K562 (cell line): ENCODE data around the gene EXOC7. TPM values are rescaled to one million over a fixed set of nuclear protein-coding genes. Genes with fewer than 3 reads are reported as not detected.

Experiments
- CAMTA2 ChIP-seq: fragments of 250-450 bp; sonication (Bioruptor Pico); conservative IDR thresholded peaks from 2 replicates; pipeline ENCODE4 v1.5.1; 2022
- CCAR2 ChIP-seq: fragments of 200-400 bp; formaldehyde crosslinking; IDR thresholded peaks from 2 replicates; pipeline ENCODE4 v1.6.1; 2017; ENCODE audit warnings: mild to moderate bottlenecking, low read depth, low read length
- COPS2 ChIP-seq: fragments of 450-650 bp; conservative IDR thresholded peaks from 2 replicates; pipeline ENCODE4 v1.6.1; 2016; ENCODE audit warnings: mild to moderate bottlenecking, moderate library complexity
- IRF1 ChIP-seq: sonication (generic); formaldehyde crosslinking; IDR thresholded peaks from 2 replicates; pipeline ENCODE4 v1.8.0; 2022; ENCODE audit warnings: missing genetic modification reagents, mild to moderate bottlenecking, borderline replicate concordance
- L3MBTL2 ChIP-seq: fragments of 450-650 bp; IDR thresholded peaks from 2 replicates; pipeline ENCODE4 v1.6.1; 2016; ENCODE audit warnings: mild to moderate bottlenecking, moderate library complexity
- MTA3 ChIP-seq: fragments of 450-650 bp; formaldehyde crosslinking; IDR thresholded peaks from 2 replicates; pipeline ENCODE4 v1.6.1; 2017; ENCODE audit warnings: mild to moderate bottlenecking, borderline replicate concordance
- MYBL2 ChIP-seq, 2 experiments: fragments of 450-650 bp in 1 of 2; sonication (generic) in 1 of 2; formaldehyde crosslinking in 1 of 2; IDR thresholded peaks; 2 replicates each; pipeline versions ENCODE4 v1.6.1 to v1.8.1; 2017 to 2022; ENCODE audit warnings: borderline replicate concordance in 1 of 2, inconsistent platforms in 1 of 2, low read depth in 1 of 2, mild to moderate bottlenecking in 1 of 2, missing genetic modification reagents in 1 of 2, moderate library complexity in 1 of 2
- RBFOX2 ChIP-seq: fragments of 200-400 bp; formaldehyde crosslinking; IDR thresholded peaks from 2 replicates; pipeline ENCODE4 v1.6.1; 2017; ENCODE audit warnings: low read depth, mild to moderate bottlenecking, low read length, moderate library complexity
- TEAD4 ChIP-seq, 2 experiments: sonication (generic) in 1 of 2; formaldehyde crosslinking in 1 of 2; IDR thresholded peaks; 2 replicates each; pipeline versions ENCODE4 v1.6.1 to v1.8.0; 2012 to 2022; ENCODE audit warnings: borderline replicate concordance in 1 of 2, inconsistent platforms in 1 of 2, low read length in 1 of 2, mild to moderate bottlenecking in 1 of 2, missing genetic modification reagents in 1 of 2
- VEZF1 ChIP-seq: fragments of 200-800 bp; sonication (Bioruptor generic); IDR thresholded peaks from 2 replicates; pipeline ENCODE4 v1.6.1; 2017; ENCODE audit warnings: missing genetic modification characterization, missing compliant biosample characterization
- ZNF121 ChIP-seq: sonication (generic); formaldehyde crosslinking; conservative IDR thresholded peaks from 2 replicates; pipeline ENCODE4 v1.8.0; 2022; ENCODE audit warnings: missing genetic modification reagents
- ZNF184 ChIP-seq: sonication (generic); formaldehyde crosslinking; IDR thresholded peaks from 2 replicates; pipeline ENCODE4 v1.5.0; 2020; ENCODE audit warnings: missing genetic modification reagents
- ZNF282 ChIP-seq: sonication (generic); formaldehyde crosslinking; IDR thresholded peaks from 2 replicates; pipeline ENCODE4 v1.8.1; 2023; ENCODE audit warnings: missing genetic modification reagents
- ZNF695 ChIP-seq: fragments of 450-650 bp; formaldehyde crosslinking; IDR thresholded peaks from 2 replicates; pipeline ENCODE4 v1.4.0; 2020; ENCODE audit warnings: mild to moderate bottlenecking, moderate library complexity
- polyA plus RNA-seq, 8 experiments: library from polyadenylated mRNA; depleted of rRNA in 4 of 8; stranded (reverse) in 5 of 8; unstranded in 3 of 8; fragments of >200 nt; fragmentation: Nextera tagmentation in 2 of 8; fragmentation: Illumina TruSeq in 1 of 8; extraction: Ambion mirVana in 2 of 8; extraction: Trizol in 1 of 8; gene quantifications; 2 replicates each; pipeline versions ENCODE4 v1.2.1 to v1.2.3, GENCODE V29; 2011 to 2014; ENCODE audit warnings: inconsistent platforms in 1 of 8, missing spikeins in 1 of 8
- total RNA-seq, 7 experiments: library from RNA; depleted of rRNA in 6 of 7; stranded (reverse); fragments of >200 nt in 6 of 7; fragmentation: Illumina TruSeq in 2 of 7; extraction: Trizol in 2 of 7; gene quantifications; 2 replicates each; pipeline versions ENCODE4 v1.2.1 to v1.2.3, GENCODE V29; 2011 to 2021; ENCODE audit warnings: low replicate concordance in 1 of 7
- TF ChIP-seq, protein P1 (sequence below): fragments of 450-650 bp; formaldehyde crosslinking; IDR thresholded peaks from 2 replicates; pipeline ENCODE4 v1.4.0; 2020; ENCODE audit warnings: mild to moderate bottlenecking, moderate library complexity
- TF ChIP-seq, protein P2 (sequence below): IDR thresholded peaks from 2 replicates; pipeline ENCODE4 v1.6.1; 2014; ENCODE audit warnings: antibody characterized with exemption
- TF ChIP-seq, protein P3 (sequence below): fragments of 250-450 bp; sonication (Bioruptor Pico); IDR thresholded peaks from 2 replicates; pipeline ENCODE4 v1.5.0; 2021
- TF ChIP-seq, protein P4 (sequence below): fragments of 250-450 bp; sonication (Bioruptor Pico); IDR thresholded peaks from 2 replicates; pipeline ENCODE4 v1.8.0; 2021; ENCODE audit warnings: moderate library complexity, mild to moderate bottlenecking, inconsistent platforms

EXOC7 gene
- total and polyA plus RNA-seq, 9 of the 15 experiments (the other 6 are each of a cell fraction or from before 2014, with no cell fraction given), result 18.6 to 57.0 (median 35.0) TPM

GRCh38 chr17:76103274-76104139 is at the start of gene EXOC7 (continued):
- TF ChIP-seq, protein P1, sequence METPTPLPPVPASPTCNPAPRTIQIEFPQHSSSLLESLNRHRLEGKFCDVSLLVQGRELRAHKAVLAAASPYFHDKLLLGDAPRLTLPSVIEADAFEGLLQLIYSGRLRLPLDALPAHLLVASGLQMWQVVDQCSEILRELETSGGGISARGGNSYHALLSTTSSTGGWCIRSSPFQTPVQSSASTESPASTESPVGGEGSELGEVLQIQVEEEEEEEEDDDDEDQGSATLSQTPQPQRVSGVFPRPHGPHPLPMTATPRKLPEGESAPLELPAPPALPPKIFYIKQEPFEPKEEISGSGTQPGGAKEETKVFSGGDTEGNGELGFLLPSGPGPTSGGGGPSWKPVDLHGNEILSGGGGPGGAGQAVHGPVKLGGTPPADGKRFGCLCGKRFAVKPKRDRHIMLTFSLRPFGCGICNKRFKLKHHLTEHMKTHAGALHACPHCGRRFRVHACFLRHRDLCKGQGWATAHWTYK (CRISPR knock-in tag), result no peak
- TF ChIP-seq CAMTA2 (CRISPR knock-in tag) (no peak), ZNF184 (no peak), VEZF1 (CRISPR knock-in tag) (peak; percentile 81), ZNF695 (no peak), MTA3 (peak; percentile 65; the same call in 1 of the 2 replicates), L3MBTL2 (peak; percentile 79; the same call in 1 of the 2 replicates), RBFOX2 (peak; percentile 93), IRF1 (CRISPR knock-in tag) (no peak), ZNF121 (no peak), TEAD4 (IDR thresholded peaks at IDR 0.05; ENCODE audit: low read length) (peak; percentile 69), TEAD4 (CRISPR knock-in tag; IDR thresholded peaks at IDR 0.05; ENCODE audit: borderline replicate concordance) (no peak), COPS2 (no peak), ZNF282 (no peak), MYBL2 (IDR thresholded peaks at IDR 0.05; ENCODE audit: low read depth) (no peak), MYBL2 (CRISPR knock-in tag; IDR thresholded peaks at IDR 0.05; ENCODE audit: borderline replicate concordance) (no peak), CCAR2 (no peak)
- TF ChIP-seq, protein P2, sequence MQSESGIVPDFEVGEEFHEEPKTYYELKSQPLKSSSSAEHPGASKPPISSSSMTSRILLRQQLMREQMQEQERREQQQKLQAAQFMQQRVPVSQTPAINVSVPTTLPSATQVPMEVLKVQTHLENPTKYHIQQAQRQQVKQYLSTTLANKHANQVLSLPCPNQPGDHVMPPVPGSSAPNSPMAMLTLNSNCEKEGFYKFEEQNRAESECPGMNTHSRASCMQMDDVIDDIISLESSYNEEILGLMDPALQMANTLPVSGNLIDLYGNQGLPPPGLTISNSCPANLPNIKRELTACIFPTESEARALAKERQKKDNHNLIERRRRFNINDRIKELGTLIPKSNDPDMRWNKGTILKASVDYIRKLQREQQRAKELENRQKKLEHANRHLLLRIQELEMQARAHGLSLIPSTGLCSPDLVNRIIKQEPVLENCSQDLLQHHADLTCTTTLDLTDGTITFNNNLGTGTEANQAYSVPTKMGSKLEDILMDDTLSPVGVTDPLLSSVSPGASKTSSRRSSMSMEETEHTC, result no peak
- TF ChIP-seq, protein P3, sequence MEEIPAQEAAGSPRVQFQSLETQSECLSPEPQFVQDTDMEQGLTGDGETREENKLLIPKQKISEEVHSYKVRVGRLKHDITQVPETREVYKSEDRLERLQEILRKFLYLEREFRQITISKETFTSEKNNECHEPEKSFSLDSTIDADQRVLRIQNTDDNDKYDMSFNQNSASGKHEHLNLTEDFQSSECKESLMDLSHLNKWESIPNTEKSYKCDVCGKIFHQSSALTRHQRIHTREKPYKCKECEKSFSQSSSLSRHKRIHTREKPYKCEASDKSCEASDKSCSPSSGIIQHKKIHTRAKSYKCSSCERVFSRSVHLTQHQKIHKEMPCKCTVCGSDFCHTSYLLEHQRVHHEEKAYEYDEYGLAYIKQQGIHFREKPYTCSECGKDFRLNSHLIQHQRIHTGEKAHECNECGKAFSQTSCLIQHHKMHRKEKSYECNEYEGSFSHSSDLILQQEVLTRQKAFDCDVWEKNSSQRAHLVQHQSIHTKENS, result no peak
- TF ChIP-seq, protein P4, sequence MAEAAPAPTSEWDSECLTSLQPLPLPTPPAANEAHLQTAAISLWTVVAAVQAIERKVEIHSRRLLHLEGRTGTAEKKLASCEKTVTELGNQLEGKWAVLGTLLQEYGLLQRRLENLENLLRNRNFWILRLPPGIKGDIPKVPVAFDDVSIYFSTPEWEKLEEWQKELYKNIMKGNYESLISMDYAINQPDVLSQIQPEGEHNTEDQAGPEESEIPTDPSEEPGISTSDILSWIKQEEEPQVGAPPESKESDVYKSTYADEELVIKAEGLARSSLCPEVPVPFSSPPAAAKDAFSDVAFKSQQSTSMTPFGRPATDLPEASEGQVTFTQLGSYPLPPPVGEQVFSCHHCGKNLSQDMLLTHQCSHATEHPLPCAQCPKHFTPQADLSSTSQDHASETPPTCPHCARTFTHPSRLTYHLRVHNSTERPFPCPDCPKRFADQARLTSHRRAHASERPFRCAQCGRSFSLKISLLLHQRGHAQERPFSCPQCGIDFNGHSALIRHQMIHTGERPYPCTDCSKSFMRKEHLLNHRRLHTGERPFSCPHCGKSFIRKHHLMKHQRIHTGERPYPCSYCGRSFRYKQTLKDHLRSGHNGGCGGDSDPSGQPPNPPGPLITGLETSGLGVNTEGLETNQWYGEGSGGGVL (CRISPR knock-in tag), result no peak
